ENCODE data around the gene WNT7B. TPM values are rescaled to one million over a fixed set of nuclear protein-coding genes. Genes with fewer than 3 reads are reported as not detected.
A peak's percentile ranks its signal among the peaks of the same experiment; 100 is the strongest.

WNT7B gene
- polyA plus RNA-seq, 6 donors from 2014 or later: 0.17 to 0.62 TPM; not detected in 4

DNA sequence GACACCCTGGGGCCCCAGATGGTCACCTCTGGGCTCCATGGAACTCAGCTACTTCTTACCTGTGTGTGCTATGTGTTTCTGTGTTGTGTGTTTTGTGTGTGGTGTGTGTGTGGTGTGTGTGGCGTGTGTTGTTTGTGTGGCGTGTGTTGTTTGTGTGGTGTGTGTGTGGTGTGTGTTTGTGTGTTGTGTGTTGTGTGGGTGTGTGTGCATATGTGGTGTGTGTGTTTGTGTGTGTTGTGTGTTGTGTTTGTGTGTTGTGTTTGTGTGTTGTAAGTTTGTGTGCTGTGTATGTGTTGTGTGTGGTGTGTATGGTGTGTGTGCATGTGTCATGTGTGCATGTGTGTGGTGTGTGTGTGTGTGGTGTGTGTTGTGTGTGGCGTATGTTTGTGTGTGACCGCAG is 3.8 kb upstream of the WNT7B start:
- peaks cover 14 to 27% (median 22%) of the 10 kb centered on the region in 3 donors for H3K27me3 Mint-ChIP-seq
- ATAC-seq (ENCODE audit: low read depth in 2 of 2): no peak
- H3K36me3 Mint-ChIP-seq: peaks cover 0 to 12% of the 10 kb centered on the region in 2 donors

DNA sequence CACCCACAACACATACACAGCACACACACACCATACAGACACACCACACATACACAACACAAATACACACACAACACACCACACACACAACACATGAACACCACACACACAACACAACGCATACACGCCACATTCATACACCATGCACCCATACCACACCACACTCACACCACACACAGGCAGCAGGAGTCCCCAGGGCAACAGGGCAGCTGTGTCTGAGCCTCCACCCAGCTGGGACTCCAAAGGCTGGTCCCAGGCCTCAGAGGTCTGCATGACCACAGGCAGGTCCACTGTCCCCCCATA is 3.3 kb upstream of the WNT7B start:
- no peak for DNase-seq
- H3K27ac Mint-ChIP-seq: no peak overlapping the region
- H3K36me3 Mint-ChIP-seq: peaks cover 0 to 9% of the 10 kb centered on the region in 2 donors
- no peak for ATAC-seq (ENCODE audit: low read depth in 2 of 2)
- H3K4me1 Mint-ChIP-seq: peaks cover under 1 to 9% (median 8%) of the 10 kb centered on the region in 3 donors
- H3K4me3 Mint-ChIP-seq: no peak overlapping the region
- peaks cover 14 to 26% (median 25%) of the 10 kb centered on the region in 3 donors for H3K27me3 Mint-ChIP-seq
- peaks cover 2 to 7% (median 5%) of the 10 kb centered on the region in 7 donors for H3K9me3 Mint-ChIP-seq

More for the DNA sequence above, 3.8 kb upstream of the WNT7B start:
- Mint-ChIP-seq H3K9me3 (peaks cover 7 to 13% (median 9%) of the 10 kb centered on the region in 7 donors), H3K4me3 (no peak overlapping the region), H3K4me1 (peaks cover 0 to 8% (median 7%) of the 10 kb centered on the region in 3 donors), H3K27ac (no peak overlapping the region)
- DNase-seq: no peak

DNA sequence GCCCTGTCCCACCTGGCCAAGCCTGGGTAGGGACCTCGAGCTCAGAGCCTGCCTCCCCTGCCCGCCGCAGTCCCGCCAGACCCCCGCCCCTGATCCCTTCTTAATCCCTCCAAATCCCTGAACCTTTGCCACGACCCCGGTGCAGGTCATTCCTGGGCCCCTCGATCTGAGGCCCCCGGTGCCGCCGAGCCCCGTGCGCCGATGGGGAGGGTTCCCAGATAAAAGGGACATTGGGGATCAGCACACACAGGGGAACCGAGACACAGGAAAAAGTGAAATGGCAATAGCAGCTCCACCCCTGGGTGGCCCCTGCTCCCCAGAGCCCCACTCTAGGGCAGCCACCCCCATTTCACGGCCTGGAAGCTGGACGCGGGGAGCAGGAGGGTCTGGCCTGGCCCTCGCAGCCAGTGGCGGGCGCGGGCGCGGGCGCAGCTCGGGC is 1.3 kb upstream of the WNT7B start:
- ATAC-seq (ENCODE audit: low read depth in 2 of 2) (no peak), DNase-seq (no peak)
- Mint-ChIP-seq H3K4me3 (peak overlapping the region in 5 of 8 donors; percentile 45 to 85 (median 72)), H3K36me3 (no peaks in the 10 kb centered on the region), H3K4me1 (peaks cover 13 to 19% (median 16%) of the 10 kb centered on the region in 3 donors), H3K27me3 (peaks cover 22 to 38% (median 31%) of the 10 kb centered on the region in 3 donors), H3K9me3 (peaks cover 0 to 1% (median 0%) of the 10 kb centered on the region in 7 donors), H3K27ac (peak overlapping the region in 2 of 6 donors; percentile 4 to 6)

DNA sequence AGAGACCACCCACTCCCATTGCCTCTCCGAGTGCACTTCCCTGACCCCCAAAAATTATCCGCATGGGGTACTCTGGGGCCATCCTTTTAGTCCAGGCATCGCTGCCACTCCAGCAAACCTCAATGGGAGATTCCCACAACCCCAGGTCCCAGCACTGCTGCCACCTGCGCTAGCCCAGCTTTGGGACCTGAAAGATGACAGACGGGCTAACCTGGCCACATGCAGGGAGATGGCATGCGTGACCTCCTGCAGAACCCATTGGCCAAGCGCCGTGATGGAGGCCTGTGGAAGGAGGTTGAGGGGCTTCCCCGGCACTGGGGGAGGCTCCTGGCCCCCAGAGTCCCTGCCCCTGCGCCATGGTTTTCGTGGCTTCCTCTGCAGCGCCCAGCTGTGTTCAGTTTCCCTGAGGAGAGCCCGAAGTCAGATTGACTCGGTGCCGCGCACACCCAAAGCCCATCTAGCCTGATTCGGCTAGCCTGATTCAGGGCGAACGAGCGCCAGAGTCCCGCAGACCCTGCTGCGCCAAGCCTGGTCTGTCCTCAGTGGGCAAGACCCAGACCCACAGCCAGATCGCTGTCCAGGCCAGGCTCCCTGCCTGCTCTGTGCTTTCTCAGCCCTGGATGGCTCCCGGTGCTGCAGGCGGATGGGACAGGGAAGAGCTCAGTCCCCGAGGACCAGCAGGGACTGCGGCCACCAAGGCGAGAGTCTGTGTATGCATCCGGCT is 751 bp upstream of the WNT7B start:
- ATAC-seq (ENCODE audit: low read depth in 2 of 2) (no peak), DNase-seq (no peak)
- H3K36me3 Mint-ChIP-seq: no peaks in the 10 kb centered on the region
- H3K27ac Mint-ChIP-seq: peak overlapping the region in 1 of 6 donors; percentile 4
- H3K4me1 Mint-ChIP-seq: peaks cover 13 to 22% (median 18%) of the 10 kb centered on the region in 3 donors
- H3K4me3 Mint-ChIP-seq: peak overlapping the region in 7 of 8 donors; percentile 58 to 85 (median 72)
- peaks cover 26 to 43% (median 35%) of the 10 kb centered on the region in 3 donors for H3K27me3 Mint-ChIP-seq
- peaks cover 0 to 1% (median 0%) of the 10 kb centered on the region in 7 donors for H3K9me3 Mint-ChIP-seq

DNA sequence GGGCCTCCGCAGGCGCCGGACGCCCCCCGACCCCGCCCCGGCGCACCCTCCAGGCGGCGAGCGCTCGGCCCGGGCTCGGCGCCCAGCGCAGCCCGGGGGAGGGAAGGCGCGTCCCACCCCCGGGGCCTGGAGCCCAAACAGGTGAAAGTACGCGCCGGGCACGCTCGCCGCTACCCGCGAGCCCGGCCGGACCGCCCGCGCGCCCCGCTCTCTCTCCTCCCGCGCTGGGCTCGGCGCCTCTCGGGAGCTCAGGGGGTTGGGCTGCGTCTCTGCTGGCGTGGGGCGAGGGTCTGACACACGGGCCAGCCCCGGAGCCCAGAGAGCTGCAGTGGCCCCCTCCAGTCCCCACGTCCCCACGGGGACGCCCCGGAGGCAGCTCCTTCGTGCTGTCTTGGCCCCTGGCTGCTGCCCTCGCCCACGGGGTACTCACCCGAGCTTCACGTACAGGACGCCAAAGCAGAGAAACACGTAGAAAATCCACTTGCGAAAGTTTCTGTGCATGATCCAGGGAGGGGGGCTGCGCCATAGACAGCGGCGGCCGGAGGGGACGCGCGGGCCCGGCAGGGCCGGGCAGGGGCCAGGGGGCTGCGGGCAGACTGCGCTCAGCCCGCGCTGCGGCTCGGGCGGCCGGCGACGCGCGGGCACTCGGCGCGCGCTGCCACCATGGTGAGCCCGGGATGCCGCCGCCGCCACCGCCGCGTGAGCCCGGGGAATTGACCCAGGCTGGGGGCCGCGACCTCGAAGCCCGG is 534 bp downstream of the WNT7B start:
- DNase-seq: no peak

DNA sequence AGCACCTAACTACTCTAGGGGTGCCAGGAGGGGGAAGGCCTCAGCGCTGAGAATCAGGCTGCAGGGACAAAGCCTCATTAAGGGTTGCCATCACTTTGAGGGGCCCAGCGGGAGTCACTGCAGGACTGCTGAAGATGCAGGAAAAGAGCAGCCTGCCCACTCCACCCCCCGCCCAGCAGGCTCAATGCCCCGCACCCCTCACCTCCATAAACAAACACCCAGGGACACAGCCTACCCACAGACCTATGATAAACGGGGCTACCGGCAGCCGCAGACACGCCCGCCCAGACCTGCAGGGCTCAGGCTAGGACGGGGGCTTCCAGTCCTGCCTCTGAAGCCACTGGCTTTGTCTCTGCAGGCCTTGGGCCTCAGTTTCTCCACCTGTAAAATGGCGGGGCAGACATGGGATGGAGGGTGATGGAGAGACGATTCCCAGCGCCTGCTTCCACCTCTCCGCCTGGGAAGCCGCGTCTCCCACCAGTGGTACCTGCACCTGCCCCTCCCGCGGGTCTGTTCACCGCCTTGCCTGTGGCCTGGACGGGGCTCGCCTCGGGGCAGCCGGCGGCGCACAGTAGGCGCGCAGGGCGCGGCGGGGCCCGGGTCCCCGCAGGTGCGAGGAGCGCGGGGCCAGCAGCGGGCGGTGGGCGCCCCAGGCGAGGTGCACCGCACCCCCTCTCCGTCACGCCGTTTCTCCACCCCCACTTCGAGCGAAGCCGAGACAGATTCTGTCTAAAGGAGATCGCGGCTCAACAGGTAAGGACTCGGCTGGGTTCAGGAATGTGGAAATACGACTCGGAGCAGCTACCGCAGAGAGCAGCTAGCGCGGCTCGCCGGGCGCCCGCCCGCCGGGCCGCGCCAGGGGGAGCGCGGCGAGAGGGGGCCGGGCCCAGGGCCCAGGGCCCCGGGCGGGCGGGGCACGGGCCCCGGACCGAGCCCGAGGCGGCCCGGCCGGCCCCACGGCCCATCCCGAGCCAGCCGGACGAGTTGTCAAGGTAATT is 1.5 kb downstream of the WNT7B start:
- Mint-ChIP-seq H3K4me3 (peak overlapping the region; percentile 45 to 88 (median 66)), H3K27ac (peak overlapping the region in 1 of 6 donors; percentile 59), H3K9me3 (no peaks in the 10 kb centered on the region), H3K36me3 (no peaks in the 10 kb centered on the region), H3K27me3 (peaks cover 26 to 53% (median 36%) of the 10 kb centered on the region in 3 donors), H3K4me1 (peaks cover 20 to 26% (median 21%) of the 10 kb centered on the region in 3 donors)
- no peak for ATAC-seq (ENCODE audit: low read depth in 2 of 2)
- no peak for DNase-seq

More for the DNA sequence above, 534 bp downstream of the WNT7B start:
- ATAC-seq (ENCODE audit: low read depth in 2 of 2): no peak
- peaks cover 26 to 44% (median 29%) of the 10 kb centered on the region in 3 donors for H3K27me3 Mint-ChIP-seq
- H3K4me1 Mint-ChIP-seq: peaks cover 13 to 22% (median 18%) of the 10 kb centered on the region in 3 donors
- H3K9me3 Mint-ChIP-seq: no peaks in the 10 kb centered on the region
- no peak overlapping the region for H3K27ac Mint-ChIP-seq
- no peaks in the 10 kb centered on the region for H3K36me3 Mint-ChIP-seq
- H3K4me3 Mint-ChIP-seq: peak overlapping the region in 5 of 8 donors; percentile 16 to 69 (median 47)

DNA sequence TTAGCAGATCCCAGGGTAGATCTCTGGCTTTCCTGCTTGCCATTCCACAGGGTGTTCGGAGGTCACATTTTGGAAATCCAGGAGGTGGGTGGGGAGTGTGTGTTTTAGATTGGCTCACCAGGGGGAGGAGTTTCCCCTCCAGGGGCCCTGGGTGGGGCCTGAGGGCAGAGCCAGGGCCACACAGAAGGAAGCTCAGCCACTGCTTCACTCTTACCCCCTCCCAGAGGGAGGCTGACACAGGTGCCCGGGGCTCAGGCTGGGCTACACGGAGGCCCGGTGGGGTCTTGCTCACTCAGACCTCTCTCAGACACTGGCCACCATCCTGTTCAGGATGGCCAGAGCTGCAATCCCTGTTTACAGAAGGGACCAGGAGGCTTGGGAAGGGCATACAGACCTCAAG is 2.5 kb downstream of the WNT7B start:
- no peaks in the 10 kb centered on the region for H3K36me3 Mint-ChIP-seq
- H3K27ac Mint-ChIP-seq: no peak overlapping the region
- peaks cover 31 to 63% (median 46%) of the 10 kb centered on the region in 3 donors for H3K27me3 Mint-ChIP-seq
- peak overlapping the region in 6 of 8 donors; percentile 45 to 88 (median 72) for H3K4me3 Mint-ChIP-seq
- DNase-seq (no peak), ATAC-seq (ENCODE audit: low read depth in 2 of 2) (no peak)
- peaks cover 23 to 26% (median 24%) of the 10 kb centered on the region in 3 donors for H3K4me1 Mint-ChIP-seq
- no peaks in the 10 kb centered on the region for H3K9me3 Mint-ChIP-seq

DNA sequence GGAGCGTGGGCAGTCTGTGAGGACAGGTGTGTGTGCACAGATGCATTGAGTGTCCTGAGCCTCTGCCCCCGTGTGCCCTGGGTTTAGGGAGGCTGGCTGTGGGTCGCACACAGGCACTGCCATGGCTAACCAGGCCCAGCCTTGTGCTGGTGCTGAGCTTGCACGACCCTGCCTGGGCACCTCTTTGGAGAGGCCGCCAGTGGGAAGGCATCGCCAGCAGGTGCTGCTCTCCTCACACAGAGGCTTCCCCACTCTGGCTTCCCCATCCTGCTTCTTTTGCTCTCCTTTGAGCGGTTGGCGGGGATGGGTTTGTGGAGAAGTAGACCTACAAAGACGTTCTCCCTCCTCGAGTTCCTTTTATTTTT is 4.1 kb downstream of the WNT7B start:
- peaks cover 37 to 75% (median 62%) of the 10 kb centered on the region in 3 donors for H3K27me3 Mint-ChIP-seq
- no peaks in the 10 kb centered on the region for H3K36me3 Mint-ChIP-seq
- peaks cover 22 to 26% (median 23%) of the 10 kb centered on the region in 3 donors for H3K4me1 Mint-ChIP-seq
- ATAC-seq (ENCODE audit: low read depth in 2 of 2) (no peak), DNase-seq (no peak)
- H3K27ac Mint-ChIP-seq: peak overlapping the region in 1 of 6 donors; percentile 70
- no peaks in the 10 kb centered on the region for H3K9me3 Mint-ChIP-seq
- peak overlapping the region in 3 of 8 donors; percentile 20 to 33 (median 32) for H3K4me3 Mint-ChIP-seq

DNA sequence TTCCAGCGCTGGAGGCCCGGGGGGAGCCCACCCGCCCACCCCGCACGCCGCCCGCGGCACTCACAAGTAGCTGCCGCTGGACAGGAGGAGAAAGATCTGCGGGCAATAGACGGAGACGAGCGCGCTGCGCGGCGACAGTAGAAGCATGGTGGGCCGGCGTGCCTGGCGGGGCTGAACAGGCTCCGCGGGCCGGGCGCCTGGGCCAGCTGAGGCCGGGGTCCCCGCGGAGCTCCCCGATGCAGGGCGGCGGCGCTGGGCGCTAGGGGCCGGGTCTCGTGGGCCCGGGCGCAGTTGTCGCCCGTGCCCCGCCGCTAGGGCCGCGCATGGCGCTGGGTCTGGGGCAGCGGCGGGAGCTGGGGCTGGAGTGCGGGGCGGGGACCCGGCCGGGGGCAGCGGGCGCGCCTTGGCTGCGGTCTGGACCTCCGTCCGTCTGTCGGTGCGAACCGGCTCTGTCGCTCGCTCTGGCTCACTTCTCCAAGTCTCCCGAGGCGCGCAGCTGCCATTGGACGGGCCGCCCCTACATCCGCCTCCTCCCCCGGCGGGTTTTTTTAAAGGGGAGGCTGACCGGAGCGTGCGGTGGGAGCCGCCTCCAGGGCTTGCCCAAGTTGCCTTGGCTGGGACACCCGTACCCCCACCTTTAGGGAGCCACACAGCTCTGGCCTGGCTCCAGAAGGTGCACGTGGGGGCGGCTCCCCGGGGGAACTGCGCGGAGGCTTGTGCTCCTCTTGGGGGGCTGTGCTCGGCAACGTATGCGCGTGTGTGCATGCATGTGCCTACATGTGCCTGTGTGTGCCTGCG is 4.7 kb downstream of the WNT7B start:
- peaks cover 16 to 23% (median 23%) of the 10 kb centered on the region in 3 donors for H3K4me1 Mint-ChIP-seq
- no peak overlapping the region for H3K27ac Mint-ChIP-seq
- H3K9me3 Mint-ChIP-seq: no peaks in the 10 kb centered on the region
- peaks cover 34 to 75% (median 65%) of the 10 kb centered on the region in 3 donors for H3K27me3 Mint-ChIP-seq
- no peak for DNase-seq
- no peaks in the 10 kb centered on the region for H3K36me3 Mint-ChIP-seq
- peak overlapping the region in 2 of 8 donors; percentile 20 to 43 for H3K4me3 Mint-ChIP-seq
- ATAC-seq (ENCODE audit: low read depth in 2 of 2): no peak

DNA sequence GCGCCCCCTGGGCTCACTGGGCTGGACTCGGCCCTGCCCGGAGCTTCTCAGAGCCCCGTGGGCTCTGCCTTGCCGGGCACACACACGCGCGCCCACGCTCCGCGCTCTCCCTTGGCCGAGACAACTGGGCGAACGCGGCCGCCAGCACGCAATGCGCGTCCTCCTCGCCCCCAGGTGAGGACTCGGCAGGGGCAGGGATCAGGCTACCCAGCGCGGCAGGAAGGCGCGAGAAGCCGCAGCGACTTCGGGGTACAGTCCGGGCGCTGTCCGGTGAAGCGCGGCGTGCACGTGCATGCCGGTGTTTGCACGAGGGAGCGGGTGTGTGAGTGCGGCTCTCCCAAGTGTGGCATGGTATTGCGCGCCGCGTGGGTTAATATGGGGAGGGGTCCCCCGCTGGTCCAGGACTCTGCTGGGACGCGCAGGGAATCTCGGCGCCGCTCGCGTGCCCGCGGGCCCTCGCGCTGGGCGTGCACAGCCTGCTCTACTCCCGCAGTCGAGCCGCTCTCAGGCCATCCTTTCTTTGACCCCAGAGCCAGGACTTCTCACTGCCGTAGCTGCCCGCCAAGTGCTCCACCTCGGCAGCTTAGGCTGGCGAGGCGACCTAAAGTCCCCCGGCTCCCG is 5.4 kb downstream of the WNT7B start:
- no peaks in the 10 kb centered on the region for H3K9me3 Mint-ChIP-seq
- H3K4me1 Mint-ChIP-seq: peaks cover 16 to 23% (median 22%) of the 10 kb centered on the region in 3 donors
- DNase-seq (no peak), ATAC-seq (ENCODE audit: low read depth in 2 of 2) (peak in 1 of 2 donors; percentile 23)
- H3K4me3 Mint-ChIP-seq: peak overlapping the region in 2 of 8 donors; percentile 64 to 65
- H3K27ac Mint-ChIP-seq: no peak overlapping the region
- peaks cover 34 to 82% (median 68%) of the 10 kb centered on the region in 3 donors for H3K27me3 Mint-ChIP-seq
- H3K36me3 Mint-ChIP-seq: no peaks in the 10 kb centered on the region

DNA sequence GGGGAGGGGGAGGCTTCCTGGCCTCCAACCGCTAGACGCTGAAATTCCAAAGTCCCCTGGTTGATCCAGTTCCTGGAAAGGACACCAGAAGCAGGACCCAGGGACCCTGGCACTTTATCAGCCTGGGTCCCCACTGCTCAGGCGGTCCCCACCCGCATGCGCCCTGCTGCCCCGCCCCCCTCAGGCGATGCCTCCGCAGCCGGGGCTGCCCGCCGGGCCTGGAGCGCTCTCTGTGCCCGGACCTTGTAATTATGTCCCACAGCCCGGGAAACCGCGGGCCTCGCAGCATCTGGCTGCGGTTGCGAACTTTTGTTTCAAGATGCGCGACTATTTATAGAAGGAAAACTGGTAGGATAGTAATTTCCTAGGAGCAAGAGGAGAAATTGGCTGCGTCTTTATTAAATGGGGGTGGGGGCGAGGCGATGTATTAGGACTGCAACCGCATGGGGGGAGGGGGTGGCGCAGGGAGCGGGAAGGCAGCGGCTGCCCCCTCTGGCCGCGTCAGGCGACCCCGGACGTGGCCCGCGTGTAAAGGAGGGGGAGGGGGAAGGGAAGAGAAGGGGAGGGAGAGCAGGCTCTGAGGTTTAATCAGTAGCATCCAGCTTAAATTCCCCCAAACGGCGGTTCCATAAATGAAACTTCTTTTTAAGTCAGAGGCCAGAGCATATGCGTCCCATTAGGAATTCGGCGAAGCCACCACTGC is 6.1 kb downstream of the WNT7B start:
- ATAC-seq (ENCODE audit: low read depth in 2 of 2) (no peak), DNase-seq (no peak)
- Mint-ChIP-seq H3K36me3 (no peaks in the 10 kb centered on the region), H3K4me1 (peaks cover 16 to 23% (median 21%) of the 10 kb centered on the region in 3 donors), H3K27ac (no peak overlapping the region), H3K27me3 (peaks cover 34 to 89% (median 75%) of the 10 kb centered on the region in 3 donors), H3K4me3 (peak overlapping the region in 5 of 8 donors; percentile 30 to 65 (median 61)), H3K9me3 (no peaks in the 10 kb centered on the region)

Data from naive B cell (primary cell).